HG02884 (cell line): ENCODE data around the gene PSMG2.
"Not testable (repeated sequence)": the region's sequence is repeated elsewhere in the genome, so short reads cannot be mapped to it uniquely, and the experiment has no call there.

Source experiments
- ATAC-seq: cut with Tn5 transposase; IDR thresholded peaks from one replicate; pipeline ENCODE4 v1.9.1; 2021; ENCODE audit warnings: mild to moderate bottlenecking, moderate library complexity; ENCODE audit not compliant: unreplicated experiment

The PSMG2 gene

GRCh38 chr18:12721495-12722275 lies 18.8 kb downstream of the PSMG2 start:
- no peak for ATAC-seq

- ATAC-seq, result no peak
These were observed 19.9 kb downstream of the PSMG2 start for GRCh38 chr18:12722731-12723130.

GRCh38 chr18:12726331-12726730 lies 23.5 kb downstream of the PSMG2 start:
- no peak for ATAC-seq

- no peak for ATAC-seq
These were observed 24.1 kb downstream of the PSMG2 start for GRCh38 chr18:12726774-12727550.

- ATAC-seq, result no peak
These were observed 34.5 kb downstream of the PSMG2 start for GRCh38 chr18:12737243-12737902.

- no peak for ATAC-seq
These were observed 38.5 kb downstream of the PSMG2 start for GRCh38 chr18:12741351-12741750.

- ATAC-seq, result no peak
These were observed 39.6 kb downstream of the PSMG2 start for GRCh38 chr18:12742453-12742852.

- no peak for ATAC-seq
These were observed 41.3 kb downstream of the PSMG2 start for GRCh38 chr18:12744103-12744502.

- no peak for ATAC-seq
These were observed 42.4 kb downstream of the PSMG2 start for GRCh38 chr18:12745095-12745795.

- ATAC-seq, result no peak
These were observed 44.9 kb downstream of the PSMG2 start for GRCh38 chr18:12747530-12748315.

- ATAC-seq, result no peak
These were observed 45.8 kb downstream of the PSMG2 start for GRCh38 chr18:12748671-12749070.

- ATAC-seq, result no peak
These were observed 46.3 kb downstream of the PSMG2 start for GRCh38 chr18:12749121-12749520.

GRCh38 chr18:12750076-12750714 lies 47.4 kb downstream of the PSMG2 start:
- no peak for ATAC-seq

- ATAC-seq, result no peak
These were observed 48.1 kb downstream of the PSMG2 start for GRCh38 chr18:12750715-12751502.

GRCh38 chr18:12751503-12751884 lies 48.7 kb downstream of the PSMG2 start:
- ATAC-seq, result no peak

- ATAC-seq, result no peak
These were observed 49.0 kb downstream of the PSMG2 start for GRCh38 chr18:12751891-12752290.

- no peak for ATAC-seq
These were observed 51.7 kb downstream of the PSMG2 start for GRCh38 chr18:12754511-12754910.

GRCh38 chr18:12755606-12756005 lies 52.8 kb downstream of the PSMG2 start:
- not testable (repeated sequence) for ATAC-seq

GRCh38 chr18:12756619-12757239 lies 53.9 kb downstream of the PSMG2 start:
- not testable (repeated sequence) for ATAC-seq
